Thyroid gland (tissue), 4 donors: Measurements from ENCODE around the gene JAG2.

Experiments used
- CTCF ChIP-seq, 6 experiments: fragments of 200-600 bp in 3 of 6; fragments of 450-650 bp in 3 of 6; sonication (generic) in 3 of 6; IDR thresholded peaks; one replicate each; pipeline ENCODE4 v1.5.1; 2016 to 2019; ENCODE audit warnings: antibody characterized with exemption in 6 of 6, mild to moderate bottlenecking in 2 of 6, inconsistent platforms in 1 of 6, moderate library complexity in 1 of 6
- POLR2A ChIP-seq, 2 donors: fragments of 450-650 bp; IDR thresholded peaks; one replicate each; pipeline ENCODE4 v1.6.1; 2017; ENCODE audit warnings: antibody characterized with exemption in 2 of 2, mild to moderate bottlenecking in 2 of 2, moderate library complexity in 1 of 2

- TF ChIP-seq CTCF (IDR thresholded peaks at IDR 0.05) (no peak), POLR2A (IDR thresholded peaks at IDR 0.05) (no peak)
Observed at GRCh38 chr14:105132921-105133654, 35.5 kb downstream of the JAG2 start.
